NT2/D1 (cell line): Measurements from ENCODE around the gene UGT2B28.
"Not testable (repeated sequence)": the region's sequence is repeated elsewhere in the genome, so short reads cannot be mapped to it uniquely, and the experiment has no call there.

Source experiments
- DNase-seq: peaks from one replicate; pipeline ENCODE4 v3.0.0-alpha.2; 2011; ENCODE audit warnings: low read depth, low spot score
- H3K27me3 ChIP-seq: 2 replicates; pipeline ENCODE4 v1.6.0; 2011; ENCODE audit warnings: mild to moderate bottlenecking; ENCODE audit not compliant: insufficient read length, insufficient read depth
- H3K36me3 ChIP-seq: 2 replicates; pipeline ENCODE4 v1.6.1; 2011; ENCODE audit warnings: mild to moderate bottlenecking, low read length, mixed read lengths; ENCODE audit not compliant: insufficient read depth, insufficient read length
- H3K4me1 ChIP-seq: 2 replicates; pipeline ENCODE4 v1.5.1; 2011; ENCODE audit not compliant: insufficient read depth, insufficient read length
- H3K4me3 ChIP-seq: 2 replicates; pipeline ENCODE4 v1.5.1; 2011; ENCODE audit warnings: low read depth; ENCODE audit not compliant: insufficient read length
- H3K9ac ChIP-seq: 2 replicates; pipeline ENCODE4 v1.6.0; 2011; ENCODE audit warnings: low read depth; ENCODE audit not compliant: insufficient read length
- H3K9me3 ChIP-seq: 2 replicates; pipeline ENCODE4 v1.5.1; 2011; ENCODE audit warnings: mild to moderate bottlenecking, low read length; ENCODE audit not compliant: insufficient read depth

Gene UGT2B28

GRCh38 chr4:69343558-69344420, 63.5 kb downstream of the UGT2B28 start:
- H3K9ac ChIP-seq, H3K27me3 ChIP-seq, H3K36me3 ChIP-seq, DNase-seq, H3K9me3 ChIP-seq, H3K4me3 ChIP-seq, H3K4me1 ChIP-seq: not testable (repeated sequence)
